GM12891 (cell line): ENCODE results near the gene SFMBT2.
"Not testable (repeated sequence)": the region's sequence is repeated elsewhere in the genome, so short reads cannot be mapped to it uniquely, and the experiment has no call there.

Source experiments
- DNase-seq: peaks from one replicate; pipeline ENCODE4 v3.0.0; 2011; ENCODE audit warnings: low spot score; ENCODE audit not compliant: insufficient read length
- FAIRE-seq: peaks from 2 replicates; lab custom pipeline; 2011; peaks lifted over from hg19 to GRCh38; lab: Jason Lieb, UNC
- PAX5 ChIP-seq: IDR thresholded peaks from 2 replicates; pipeline ENCODE4 v1.6.1; 2011; ENCODE audit warnings: low read length, moderate library complexity, mild to moderate bottlenecking; ENCODE audit not compliant: insufficient read depth, severe bottlenecking
- POLR2A ChIP-seq: IDR thresholded peaks from 2 replicates; pipeline ENCODE4 v1.6.1; 2011; ENCODE audit warnings: low read depth, low read length, control low read depth
- POLR2AphosphoS5 ChIP-seq: IDR thresholded peaks from 2 replicates; pipeline ENCODE4 v1.6.1; 2011; ENCODE audit warnings: low read depth, low read length, control low read depth
- POU2F2 ChIP-seq: IDR thresholded peaks from 2 replicates; pipeline ENCODE4 v1.6.1; 2011; ENCODE audit warnings: low read depth, mild to moderate bottlenecking, control low read depth, low read length, moderate library complexity
- SPI1 ChIP-seq: IDR thresholded peaks from 2 replicates; pipeline ENCODE4 v1.6.1; 2011; ENCODE audit warnings: low read depth, low read length, control low read depth
- TAF1 ChIP-seq: IDR thresholded peaks from 2 replicates; pipeline ENCODE4 v1.6.1; 2011; ENCODE audit warnings: low read depth, low read length, control low read depth

The SFMBT2 gene

DNA sequence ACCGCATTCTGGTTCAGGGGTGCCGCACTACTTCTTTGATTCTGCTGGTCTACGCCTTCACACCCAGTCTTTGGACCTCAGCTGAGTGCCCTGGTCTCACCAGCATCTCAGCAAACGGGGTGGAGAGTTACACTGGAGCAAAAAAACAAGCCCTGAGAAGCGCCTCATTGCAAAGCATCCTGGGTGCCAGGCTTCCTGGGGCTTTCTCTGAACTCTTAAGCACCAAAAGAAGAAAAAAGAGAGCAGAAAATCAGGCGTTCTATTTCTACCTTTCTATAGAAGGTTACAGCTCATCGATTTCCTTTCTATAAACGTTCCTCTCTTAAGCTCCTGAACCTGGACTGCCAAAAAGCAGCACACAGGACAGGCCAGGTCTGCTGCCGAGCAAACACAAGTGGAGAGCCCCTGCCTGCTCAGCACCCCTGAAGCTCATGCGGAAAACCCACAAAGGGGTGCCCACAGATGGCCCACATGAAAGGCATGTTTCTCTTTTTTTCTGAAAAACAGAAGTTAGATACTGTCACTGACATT is 217.9 kb downstream of the SFMBT2 start:
- TF ChIP-seq SPI1 (no peak), TAF1 (no peak), POU2F2 (no peak), POLR2A (no peak), POLR2AphosphoS5 (no peak), PAX5 (no peak)
- DNase-seq: no peak
- FAIRE-seq: no peak

DNA sequence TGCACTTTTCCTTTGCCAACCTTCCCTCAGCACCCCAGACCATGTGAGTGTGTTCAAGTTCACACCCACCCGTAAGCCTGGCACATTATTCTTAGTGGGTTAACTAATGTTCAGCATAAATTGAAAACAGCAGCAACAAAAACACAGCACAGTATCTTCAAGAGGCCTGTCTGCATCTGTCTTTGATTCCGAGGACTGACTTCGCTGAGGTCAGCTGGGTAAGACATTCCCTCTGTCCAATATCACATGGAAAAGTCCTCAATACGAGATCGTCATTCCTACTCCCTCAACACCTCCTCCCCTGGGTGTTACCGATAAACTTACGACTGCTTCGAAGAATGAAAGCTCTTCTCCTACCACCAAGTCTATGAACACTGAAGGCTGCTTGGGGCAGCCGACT is 218.8 kb downstream of the SFMBT2 start:
- TF ChIP-seq POLR2A (no peak), TAF1 (no peak), POU2F2 (no peak), SPI1 (no peak), PAX5 (no peak), POLR2AphosphoS5 (no peak)
- DNase-seq (no peak), FAIRE-seq (peak; percentile 33)

DNA sequence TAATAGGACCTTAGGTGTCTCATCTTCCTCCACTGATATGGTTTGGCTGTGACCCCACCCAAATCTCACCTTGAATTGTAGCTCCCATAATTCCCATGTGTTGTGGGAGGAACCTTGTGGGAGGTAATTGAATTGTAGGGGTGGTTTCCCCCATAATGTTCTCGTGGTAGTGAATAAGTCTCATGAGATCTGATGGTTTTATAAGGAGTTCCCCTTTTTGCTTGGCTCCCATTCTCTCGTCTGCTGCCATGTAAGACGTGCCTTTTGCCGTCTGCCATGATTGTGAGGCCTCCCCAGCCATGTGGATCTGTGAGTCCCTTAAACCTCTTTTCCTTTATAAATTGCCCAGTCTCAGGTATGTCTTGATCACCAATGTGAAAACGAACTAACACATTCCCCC is 220.1 kb downstream of the SFMBT2 start:
- not testable (repeated sequence) for DNase-seq, FAIRE-seq
- TF ChIP-seq SPI1: peak; percentile 26

- DNase-seq (no peak), FAIRE-seq (no peak)
- TF ChIP-seq TAF1 (no peak), SPI1 (no peak), PAX5 (no peak), POLR2A (no peak), POU2F2 (no peak), POLR2AphosphoS5 (no peak)
These were observed 220.9 kb downstream of the SFMBT2 start for GRCh38 chr10:7189909-7190308.

- DNase-seq (no peak), FAIRE-seq (no peak)
- no peak for TF ChIP-seq SPI1
- TF ChIP-seq PAX5: no peak
- no peak for TF ChIP-seq POLR2AphosphoS5
- no peak for TF ChIP-seq POLR2A
- no peak for TF ChIP-seq POU2F2
- no peak for TF ChIP-seq TAF1
These were observed 222.3 kb downstream of the SFMBT2 start for GRCh38 chr10:7188456-7189050.

DNA sequence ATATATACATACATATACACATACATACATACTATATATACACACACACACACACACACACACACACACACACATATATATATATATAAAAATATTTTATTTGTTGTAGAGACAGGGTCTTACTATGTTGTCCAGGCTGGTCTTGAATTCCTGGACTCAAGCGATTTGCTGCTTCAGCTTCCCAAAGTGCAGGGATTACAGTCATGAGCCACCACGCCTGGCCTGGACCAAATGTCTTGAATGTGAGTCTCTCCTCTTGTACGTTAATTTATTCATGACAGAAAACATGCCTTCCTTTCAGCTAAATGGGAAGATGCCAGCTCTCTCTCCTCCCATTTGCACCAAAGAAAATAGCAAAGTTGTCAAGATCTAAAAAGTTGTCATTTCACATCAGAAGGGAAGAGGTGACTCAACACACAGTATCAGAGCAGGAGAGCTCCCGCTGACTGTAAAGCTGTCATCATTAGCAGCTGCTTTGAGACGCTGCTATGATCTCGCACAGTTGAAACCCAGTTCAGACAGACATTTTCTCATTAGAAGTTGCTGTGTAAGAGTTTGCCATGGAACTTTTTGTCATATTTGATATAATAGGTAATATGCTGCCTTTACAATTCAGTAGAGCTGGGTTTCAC is 224.3 kb downstream of the SFMBT2 start:
- FAIRE-seq (no peak), DNase-seq (no peak)
- TF ChIP-seq SPI1: no peak

- FAIRE-seq: no peak
- no peak for DNase-seq
- no peak for TF ChIP-seq POLR2AphosphoS5
- TF ChIP-seq POLR2A: no peak
- TF ChIP-seq POU2F2: no peak
- TF ChIP-seq TAF1: no peak
- TF ChIP-seq PAX5: no peak
- no peak for TF ChIP-seq SPI1
These were observed 225.5 kb downstream of the SFMBT2 start for GRCh38 chr10:7185367-7185690.

DNA sequence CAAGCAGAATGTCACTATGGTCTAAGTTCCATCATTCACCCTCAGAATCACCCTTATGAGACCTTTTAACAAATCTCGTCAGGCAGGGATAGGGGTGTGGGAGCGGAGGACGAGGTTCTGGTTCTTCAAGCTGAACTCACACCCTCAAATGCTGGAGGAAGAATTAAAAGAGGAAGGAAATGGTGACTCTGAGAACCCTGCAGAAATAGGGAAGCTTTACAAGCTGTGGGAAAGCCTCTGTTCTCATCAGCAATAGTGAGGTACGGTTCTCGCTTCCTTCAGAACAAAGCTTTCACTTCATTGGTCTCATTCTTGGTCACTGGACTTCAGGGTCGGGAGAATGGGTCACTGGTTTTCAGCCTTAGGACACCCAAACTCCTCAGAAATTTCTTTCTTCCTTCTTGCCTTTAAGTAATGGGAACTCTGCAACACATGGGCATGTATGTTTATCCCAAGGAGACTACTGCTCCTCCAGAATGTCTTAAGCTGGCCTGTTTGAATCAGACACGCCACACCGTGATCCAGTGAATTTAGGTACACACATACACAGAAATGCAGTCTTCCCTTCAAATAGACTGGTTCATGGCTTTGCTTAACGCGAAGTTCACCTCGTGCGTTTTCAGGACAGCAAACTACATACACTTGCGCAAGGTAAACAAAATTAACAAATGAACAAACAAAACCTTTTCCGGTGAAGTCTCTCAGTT is 226.0 kb downstream of the SFMBT2 start:
- no peak for DNase-seq
- TF ChIP-seq POLR2A (no peak), TAF1 (no peak), SPI1 (peak; percentile 50), POU2F2 (no peak), PAX5 (no peak)

DNA sequence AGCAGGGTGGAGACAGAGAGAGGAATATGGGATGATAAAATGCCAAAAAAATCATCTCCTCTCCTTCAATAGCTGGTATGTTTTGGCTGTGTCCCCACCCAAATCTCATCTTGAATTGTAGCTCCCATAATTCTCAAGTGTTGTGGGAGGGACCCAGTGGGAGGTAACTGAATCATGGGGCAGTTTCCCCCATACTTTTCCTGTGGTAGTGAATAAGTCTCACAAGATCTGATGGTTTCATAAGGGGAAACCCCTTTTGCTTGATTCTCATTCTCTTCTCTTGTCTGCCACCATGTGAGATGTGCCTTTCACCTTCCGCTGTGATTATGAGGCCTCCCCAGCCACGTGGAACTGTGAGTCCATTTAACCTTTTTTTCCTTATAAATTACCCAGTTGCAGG is 226.7 kb downstream of the SFMBT2 start:
- peak; percentile 16 for FAIRE-seq
- DNase-seq: not testable (repeated sequence)

More for the DNA sequence above, 226.0 kb downstream of the SFMBT2 start:
- peak; percentile 89 for FAIRE-seq

- not testable (repeated sequence) for FAIRE-seq, DNase-seq
These were observed 228.5 kb downstream of the SFMBT2 start for GRCh38 chr10:7182327-7182726.
